IMR-90 (cell line): ENCODE measurements around the gene SCAF1. TPM values are rescaled to one million over a fixed set of nuclear protein-coding genes. Genes with fewer than 3 reads are reported as not detected.
A peak's percentile ranks its signal among the peaks of the same experiment; 100 is the strongest.

Experiments used
- ATAC-seq: fragments of 200-7000 bp; cut with Tn5 transposase; 2 replicates; pipeline ENCODE4 v1.9.1; 2020; ENCODE audit warnings: low read depth, mild to moderate bottlenecking, moderate library complexity
- BruUV-seq: library from RNA; stranded (reverse); fragments of 400-500 nt; replicated peaks from 2 replicates; lab custom pipeline; 2021; lab: Mats Ljungman, UMichigan
- CTCF ChIA-PET: fragments of 300-600 bp; formaldehyde crosslinking; extraction: SDS; loops from one replicate; lab custom pipeline; 2021; ENCODE audit warnings: antibody characterized with exemption; lab: Yijun Ruan, JAX
- POLR2A ChIA-PET: fragments of 300-600 bp; sonication (Branson Sonifier 250); formaldehyde crosslinking; loops from one replicate; lab custom pipeline; 2022; ENCODE audit warnings: antibody characterized with exemption; ENCODE audit not compliant: unreplicated experiment; lab: Charles Lee
- DNase-seq: peaks from one replicate; pipeline ENCODE4 v3.0.0; 2013
- H2AFZ ChIP-seq: replicated peaks from 2 replicates; pipeline ENCODE3; 2013; ENCODE audit warnings: low read length, mild to moderate bottlenecking; ENCODE audit not compliant: poor library complexity
- H2AK5ac ChIP-seq: 2 replicates; pipeline ENCODE4 v1.6.1; 2013; ENCODE audit warnings: low read depth, low read length, inconsistent platforms
- H2AK9ac ChIP-seq: replicated peaks from 2 replicates; pipeline ENCODE3; 2013; ENCODE audit warnings: mild to moderate bottlenecking, low read depth, low read length, moderate library complexity; ENCODE audit not compliant: poor library complexity
- H2BK120ac ChIP-seq: 2 replicates; pipeline ENCODE4 v1.6.1; 2013; ENCODE audit warnings: low read depth, low read length, inconsistent platforms
- H2BK15ac ChIP-seq: 3 replicates; pipeline ENCODE4 v1.6.1; 2013; ENCODE audit warnings: low read depth, low read length, inconsistent platforms
- H2BK20ac ChIP-seq: 2 replicates; pipeline ENCODE4 v1.6.1; 2013; ENCODE audit warnings: low read depth, mild to moderate bottlenecking, inconsistent platforms, low read length, moderate library complexity
- H2BK5ac ChIP-seq: 2 replicates; pipeline ENCODE4 v1.6.1; 2013; ENCODE audit warnings: mild to moderate bottlenecking, low read depth, low read length, inconsistent platforms; ENCODE audit not compliant: poor library complexity, severe bottlenecking
- H3K14ac ChIP-seq: replicated peaks from 2 replicates; pipeline ENCODE4 v1.6.1; 2013; ENCODE audit warnings: low read depth, low read length, inconsistent platforms
- H3K18ac ChIP-seq: 2 replicates; pipeline ENCODE4 v1.6.1; 2013; ENCODE audit warnings: low read depth, low read length, control low read depth
- H3K23ac ChIP-seq: 2 replicates; pipeline ENCODE4 v1.6.1; 2013; ENCODE audit warnings: low read depth, low read length, inconsistent platforms
- H3K27ac ChIP-seq: 2 replicates; pipeline ENCODE4 v1.5.1; 2013; ENCODE audit warnings: mild to moderate bottlenecking, control low read depth, low read length; ENCODE audit not compliant: insufficient read depth
- H3K27me3 ChIP-seq: 2 replicates; pipeline ENCODE4 v1.6.1; 2013; ENCODE audit warnings: low read length; ENCODE audit not compliant: control insufficient read depth, insufficient read depth
- H3K36me3 ChIP-seq: 2 replicates; pipeline ENCODE4 v1.6.1; 2013; ENCODE audit warnings: low read length, mixed read lengths; ENCODE audit not compliant: control insufficient read depth, insufficient read depth
- H3K4ac ChIP-seq: 2 replicates; pipeline ENCODE4 v1.6.1; 2013; ENCODE audit warnings: low read depth, low read length, inconsistent platforms
- H3K4me1 ChIP-seq: 2 replicates; pipeline ENCODE4 v1.6.1; 2013; ENCODE audit warnings: low read length, mixed read lengths; ENCODE audit not compliant: control insufficient read depth, insufficient read depth
- H3K4me2 ChIP-seq: 2 replicates; pipeline ENCODE4 v1.6.1; 2013; ENCODE audit warnings: low read depth, mild to moderate bottlenecking, control low read depth, low read length, moderate library complexity
- H3K4me3 ChIP-seq: 2 replicates; pipeline ENCODE4 v1.5.1; 2013; ENCODE audit warnings: low read depth, mild to moderate bottlenecking, control low read depth, low read length, moderate library complexity; ENCODE audit not compliant: insufficient read depth
- H3K56ac ChIP-seq: 2 replicates; pipeline ENCODE4 v1.6.1; 2013; ENCODE audit warnings: low read length, inconsistent platforms; ENCODE audit not compliant: insufficient read depth; ENCODE audit errors: extremely low read depth
- H3K79me1 ChIP-seq, 2 experiments: 2 replicates each; pipeline ENCODE4 v1.6.1; 2013; ENCODE audit warnings: low read length in 2 of 2, inconsistent platforms in 1 of 2, low read depth in 1 of 2
- H3K9ac ChIP-seq: 2 replicates; pipeline ENCODE4 v1.6.1; 2013; ENCODE audit warnings: low read depth, low read length, control low read depth
- H3K9me1 ChIP-seq: 2 replicates; pipeline ENCODE4 v1.6.1; 2013; ENCODE audit warnings: low read length, inconsistent platforms; ENCODE audit not compliant: insufficient read depth
- H3K9me3 ChIP-seq: 2 replicates; pipeline ENCODE4 v1.6.1; 2013; ENCODE audit warnings: low read length; ENCODE audit not compliant: control insufficient read depth, insufficient read depth
- H4K20me1 ChIP-seq: 2 replicates; pipeline ENCODE4 v1.6.1; 2013; ENCODE audit warnings: low read length, inconsistent platforms; ENCODE audit not compliant: insufficient read depth
- H4K5ac ChIP-seq: 2 replicates; pipeline ENCODE4 v1.6.1; 2013; ENCODE audit warnings: mild to moderate bottlenecking, low read depth, low read length, control low read depth
- H4K8ac ChIP-seq, 2 experiments: 2 replicates each; pipeline ENCODE4 v1.6.1; 2013; ENCODE audit warnings: low read depth in 2 of 2, low read length in 2 of 2, control low read depth in 1 of 2, inconsistent platforms in 1 of 2
- H4K91ac ChIP-seq: 2 replicates; pipeline ENCODE4 v1.6.1; 2013; ENCODE audit warnings: low read depth, low read length, inconsistent platforms; ENCODE audit not compliant: insufficient read depth
- BHLHE40 ChIP-seq: fragments of 150-350 bp; IDR thresholded peaks from 2 replicates; pipeline ENCODE4 v1.6.1; 2016; ENCODE audit warnings: mild to moderate bottlenecking, low read depth, low read length
- CHD1 ChIP-seq: IDR thresholded peaks from 2 replicates; pipeline ENCODE4 v1.6.1; 2012; ENCODE audit warnings: low read depth, low read length, improper control_type of control experiment
- MXI1 ChIP-seq: IDR thresholded peaks from 2 replicates; pipeline ENCODE4 v1.6.1; 2012; ENCODE audit warnings: low read depth, mild to moderate bottlenecking, low read length, moderate library complexity, borderline replicate concordance
- POLR2A ChIP-seq: IDR thresholded peaks from 2 replicates; pipeline ENCODE4 v1.6.1; 2012; ENCODE audit warnings: mild to moderate bottlenecking, low read depth, low read length
- RCOR1 ChIP-seq: IDR thresholded peaks from 2 replicates; pipeline ENCODE4 v1.6.1; 2012; ENCODE audit warnings: mild to moderate bottlenecking, low read length, improper control_type of control experiment; ENCODE audit not compliant: insufficient replicate concordance
- SMC3 ChIP-seq: fragments of 150-350 bp; IDR thresholded peaks from 2 replicates; pipeline ENCODE4 v1.6.1; 2016; ENCODE audit warnings: low read depth, mild to moderate bottlenecking, antibody characterized with exemption, low read length, moderate library complexity
- whole genome bisulfite sequencing, 2 experiments: methylation state at CpG; one replicate each; pipeline versions ENCODE4 v1.1.5 to v1.1.7; 2013; ENCODE audit warnings: missing lambda C conversion rate in 2 of 2; ENCODE audit not compliant: insufficient read length in 1 of 2; ENCODE audit errors: extremely low coverage in 2 of 2; 5-methylcytosine and 5-hydroxymethylcytosine counted together
- dilution Hi-C: fragments of 300-500 bp; cut with HindIII; formaldehyde crosslinking; loops from one replicate; pipeline ENCODE4 v1.14.3; 2018; ENCODE audit warnings: low sequenced_read_pairs; ENCODE audit not compliant: unreplicated experiment
- in situ Hi-C: fragments of 300-500 bp; cut with MboI; formaldehyde crosslinking; loops from 3 replicates; pipeline ENCODE4 v1.14.3; 2019; ENCODE audit warnings: low sequenced_read_pairs, inconsistent platforms, mixed read lengths
- intact Hi-C: fragments of 100-400 bp; cut with micrococcal nuclease; formaldehyde crosslinking; loops from 2 replicates; pipeline ENCODE4 v1.10.0; 2022
- polyA plus RNA-seq, 3 experiments: library from polyadenylated mRNA; depleted of rRNA; stranded (reverse); fragments of >200 nt; gene quantifications; 2 replicates each; pipeline ENCODE4 v1.2.3, GENCODE V29; 2012; ENCODE audit warnings: low replicate concordance in 1 of 3
- total RNA-seq: library from RNA; depleted of rRNA; stranded (reverse); fragments of >200 nt; gene quantifications from 2 replicates; pipeline ENCODE4 v1.2.3, GENCODE V29; 2012
- TF ChIP-seq, protein P1 (sequence below): fragments of 150-350 bp; IDR thresholded peaks from 2 replicates; pipeline ENCODE4 v1.6.1; 2016; ENCODE audit warnings: low read depth, mild to moderate bottlenecking, low read length, moderate library complexity, borderline replicate concordance

The SCAF1 gene
- total and polyA plus RNA-seq, 2 of the 4 experiments (the other 2 are of a cell fraction): 2.2 to 14.8 TPM

DNA sequence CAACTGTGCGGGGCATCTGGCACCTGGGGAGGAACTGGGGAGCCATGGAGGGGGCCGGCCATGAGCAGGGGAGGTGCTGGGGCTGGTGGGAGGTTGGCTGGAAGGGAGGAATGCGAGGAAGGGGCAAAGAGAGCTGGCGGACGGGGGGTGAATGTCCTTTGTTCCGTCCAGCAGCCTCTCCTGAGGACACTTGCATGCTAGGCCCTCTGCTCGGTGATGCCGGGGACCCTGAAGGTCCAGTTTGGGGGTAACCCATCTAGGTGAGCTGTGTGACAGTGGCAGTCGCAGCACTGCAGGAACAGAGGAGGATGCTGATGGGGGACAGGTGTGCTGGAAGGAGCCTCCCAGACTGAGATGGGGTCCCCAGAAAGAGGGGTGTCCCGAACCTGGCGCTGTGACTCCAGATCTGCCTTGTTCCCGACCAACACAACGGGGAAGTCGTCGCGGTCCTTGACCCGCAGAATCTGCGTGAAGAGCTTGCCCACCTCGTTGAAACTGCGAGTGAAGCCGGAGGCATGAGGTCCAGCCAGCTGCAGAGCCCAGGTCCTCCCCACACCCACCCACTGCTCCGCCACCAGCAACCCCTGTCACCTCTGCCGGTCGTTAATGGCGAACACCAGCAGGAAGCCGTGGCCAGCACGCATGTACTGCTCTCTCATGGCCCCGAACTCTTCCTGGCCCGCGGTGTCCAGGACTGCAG lies 5.6 kb upstream of the SCAF1 start:
- peak overlapping the region; percentile 90 for H2AK9ac ChIP-seq
- no peak overlapping the region for H4K5ac ChIP-seq
- no peak overlapping the region for H3K23ac ChIP-seq
- peaks cover 14% of the 10 kb centered on the region for H3K36me3 ChIP-seq
- 83% methylated on average over 12 of the region's 30 CpGs; no CpG with 5 or more reads in 1 of the 2 experiments for WGBS, 2 experiments
- no peak overlapping the region for H3K27ac ChIP-seq
- no peaks in the 10 kb centered on the region; the same call in 1 of the 2 replicates for H4K20me1 ChIP-seq
- dilution Hi-C loops (no loop called here), intact Hi-C loops (no loop called here), in situ Hi-C loops (no loop called here)
- no peak overlapping the region for H2BK15ac ChIP-seq
- TF ChIP-seq, protein P1, sequence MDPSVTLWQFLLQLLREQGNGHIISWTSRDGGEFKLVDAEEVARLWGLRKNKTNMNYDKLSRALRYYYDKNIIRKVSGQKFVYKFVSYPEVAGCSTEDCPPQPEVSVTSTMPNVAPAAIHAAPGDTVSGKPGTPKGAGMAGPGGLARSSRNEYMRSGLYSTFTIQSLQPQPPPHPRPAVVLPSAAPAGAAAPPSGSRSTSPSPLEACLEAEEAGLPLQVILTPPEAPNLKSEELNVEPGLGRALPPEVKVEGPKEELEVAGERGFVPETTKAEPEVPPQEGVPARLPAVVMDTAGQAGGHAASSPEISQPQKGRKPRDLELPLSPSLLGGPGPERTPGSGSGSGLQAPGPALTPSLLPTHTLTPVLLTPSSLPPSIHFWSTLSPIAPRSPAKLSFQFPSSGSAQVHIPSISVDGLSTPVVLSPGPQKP: no peak
- TF ChIP-seq RCOR1: no peak
- no peak for TF ChIP-seq POLR2A
- no peak for TF ChIP-seq MXI1
- no peak for TF ChIP-seq BHLHE40
- TF ChIP-seq CHD1: no peak
- TF ChIP-seq SMC3: no peak
- H4K8ac ChIP-seq: no peak overlapping the region
- peaks cover 6 to 57% of the 10 kb centered on the region in 2 experiments; a peak in 3 of 4 replicates for H3K79me1 ChIP-seq
- no peaks in the 10 kb centered on the region for H3K9me3 ChIP-seq
- H3K9ac ChIP-seq: no peak overlapping the region
- H2BK5ac ChIP-seq: no peak overlapping the region
- H3K4me3 ChIP-seq: no peak overlapping the region
- H3K4me2 ChIP-seq: no peak overlapping the region
- no peaks in the 10 kb centered on the region for H3K27me3 ChIP-seq
- no peak overlapping the region for H3K4ac ChIP-seq
- H4K91ac ChIP-seq: no peak overlapping the region
- H3K4me1 ChIP-seq: peaks cover 5% of the 10 kb centered on the region
- no peak overlapping the region for H2AFZ ChIP-seq
- ATAC-seq: no peak
- no TSS peak for BruUV-seq
- no peak overlapping the region for H2BK120ac ChIP-seq
- POLR2A ChIA-PET: no interaction called here
- no peak overlapping the region for H2BK20ac ChIP-seq
- peaks cover 9% of the 10 kb centered on the region; the same call in 1 of the 2 replicates for H3K9me1 ChIP-seq
- CTCF ChIA-PET: interaction anchor here (0.6 kb wide), 1 partner anchor 68 kb away, joined by 3 read pairs; no protein-coding TSS in a partner anchor
- no peak for DNase-seq
- no peak overlapping the region for H3K56ac ChIP-seq
- no peak overlapping the region for H3K18ac ChIP-seq
- H3K14ac ChIP-seq: no peak overlapping the region
- no peak overlapping the region; the same call in 1 of the 2 replicates for H2AK5ac ChIP-seq
